NCI-H1092 (cell line): Measurements from ENCODE around the gene RGS3.
A peak's percentile ranks its signal among the peaks of the same experiment; 100 is the strongest.

Source experiments
- DNase-seq: peaks from one replicate; lab custom pipeline; 2025; lab: John Stamatoyannopoulos, UW

RGS3 gene

GRCh38 chr9:113600871-113601614 lies 137.5 kb downstream of the RGS3 start:
- no peak for DNase-seq

- DNase-seq = no peak
Measured at GRCh38 chr9:113601656-113602055, 138.1 kb downstream of the RGS3 start.

- DNase-seq = peak; percentile 84
Measured at GRCh38 chr9:113602126-113603047, 138.9 kb downstream of the RGS3 start.

GRCh38 chr9:113603048-113603375 lies 139.5 kb downstream of the RGS3 start:
- DNase-seq = no peak

- DNase-seq = no peak
Measured at GRCh38 chr9:113603773-113604172, 140.2 kb downstream of the RGS3 start.

GRCh38 chr9:113604393-113604792 lies 140.9 kb downstream of the RGS3 start:
- no peak for DNase-seq

- no peak for DNase-seq
Measured at GRCh38 chr9:113606510-113606909, 143.0 kb downstream of the RGS3 start.

- no peak for DNase-seq
Measured at GRCh38 chr9:113608082-113608685, 144.7 kb downstream of the RGS3 start.

- no peak for DNase-seq
Measured at GRCh38 chr9:113609562-113610318, 146.2 kb downstream of the RGS3 start.

GRCh38 chr9:113611461-113612215 lies 148.1 kb downstream of the RGS3 start:
- DNase-seq = no peak

- DNase-seq = no peak
Measured at GRCh38 chr9:113612216-113612747, 148.8 kb downstream of the RGS3 start.

GRCh38 chr9:113612828-113613227 lies 149.3 kb downstream of the RGS3 start:
- DNase-seq = no peak

GRCh38 chr9:113613815-113614413 lies 150.4 kb downstream of the RGS3 start:
- DNase-seq = no peak

GRCh38 chr9:113614843-113615648 lies 151.5 kb downstream of the RGS3 start:
- no peak for DNase-seq

GRCh38 chr9:113616116-113616515 lies 152.6 kb downstream of the RGS3 start:
- no peak for DNase-seq

GRCh38 chr9:113616621-113617496 lies 153.3 kb downstream of the RGS3 start:
- DNase-seq = no peak

- DNase-seq = no peak
Measured at GRCh38 chr9:113617550-113617949, 154.0 kb downstream of the RGS3 start.

- DNase-seq = no peak
Measured at GRCh38 chr9:113618836-113619490, 155.4 kb downstream of the RGS3 start.
